Choroid plexus epithelial cell (primary cell): Measurements from ENCODE around the gene VANGL1.

Experiments
- DNase-seq: peaks from one replicate; pipeline ENCODE4 v3.0.0-alpha.2; 2010; ENCODE audit warnings: low read depth
- H3K4me3 ChIP-seq: 2 replicates; pipeline ENCODE4 v1.5.1; 2011; ENCODE audit warnings: low read depth, mild to moderate bottlenecking, control low read depth, low read length, moderate library complexity
- CTCF ChIP-seq: conservative IDR thresholded peaks from 2 replicates; pipeline ENCODE4 v1.5.1; 2011; ENCODE audit warnings: low read depth, mild to moderate bottlenecking, control low read depth, inconsistent platforms, low read length, moderate library complexity

The VANGL1 gene

DNA sequence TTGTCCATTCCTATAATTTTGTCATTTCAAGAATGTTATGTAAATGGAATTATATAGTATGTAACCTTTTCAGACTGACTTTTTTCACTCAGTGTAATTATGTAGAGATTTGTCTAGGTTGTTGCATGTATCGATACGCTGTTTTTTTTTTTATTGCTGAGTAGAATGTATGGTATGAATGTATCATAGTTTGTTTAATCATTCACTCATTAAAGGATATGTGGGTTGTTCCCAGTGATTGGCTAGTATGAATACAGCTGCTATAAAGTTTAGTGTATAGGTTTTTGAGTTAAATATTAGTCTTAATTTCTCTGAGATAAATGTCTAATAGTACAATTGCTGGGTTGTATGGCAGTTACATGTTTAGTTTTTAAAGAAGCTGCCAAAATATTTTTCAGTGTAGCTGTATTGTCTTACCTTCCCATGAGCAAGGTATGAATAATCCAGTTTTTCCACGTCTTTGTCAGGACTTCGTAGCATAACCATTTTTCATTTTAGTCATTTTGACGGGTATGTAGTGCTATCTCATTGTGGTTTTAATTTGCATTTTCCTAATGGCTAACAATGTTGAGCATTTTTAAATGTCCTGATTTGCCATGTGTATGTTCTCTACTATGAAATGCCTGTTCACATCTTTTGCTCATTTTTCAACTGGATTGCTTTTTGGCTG, 104.4 kb downstream of the VANGL1 start:
- H3K4me3 ChIP-seq = no peak overlapping the region
- DNase-seq = no peak

More for the DNA sequence above, 104.4 kb downstream of the VANGL1 start:
- TF ChIP-seq CTCF = no peak
